ENCODE data around the gene MAN2B2.

- no peak for TF ChIP-seq CTCF (IDR thresholded peaks at IDR 0.05)
- no peak for TF ChIP-seq POLR2A (IDR thresholded peaks at IDR 0.05)
Measured at GRCh38 chr4:6598641-6599040, 23.7 kb downstream of the MAN2B2 start.

All from lower leg skin (tissue), 3 donors.